NB4 (cell line): Measurements from ENCODE around the gene SULT4A1.

Source experiments
- MYC ChIP-seq: IDR thresholded peaks from 2 replicates; pipeline ENCODE4 v1.6.1; 2011; ENCODE audit warnings: low read depth, low read length
- POLR2A ChIP-seq: IDR thresholded peaks from 2 replicates; pipeline ENCODE4 v1.6.1; 2011; ENCODE audit warnings: mild to moderate bottlenecking; ENCODE audit not compliant: insufficient read length; ENCODE audit errors: extremely low read depth
- TF ChIP-seq, protein P1 (sequence below): IDR thresholded peaks from one replicate; pipeline ENCODE4 v1.5.1; 2012; ENCODE audit warnings: low read depth, low read length
- TF ChIP-seq, protein P2 (sequence below): IDR thresholded peaks from 2 replicates; pipeline ENCODE4 v1.6.1; 2011; ENCODE audit warnings: low read depth, low read length

DNA sequence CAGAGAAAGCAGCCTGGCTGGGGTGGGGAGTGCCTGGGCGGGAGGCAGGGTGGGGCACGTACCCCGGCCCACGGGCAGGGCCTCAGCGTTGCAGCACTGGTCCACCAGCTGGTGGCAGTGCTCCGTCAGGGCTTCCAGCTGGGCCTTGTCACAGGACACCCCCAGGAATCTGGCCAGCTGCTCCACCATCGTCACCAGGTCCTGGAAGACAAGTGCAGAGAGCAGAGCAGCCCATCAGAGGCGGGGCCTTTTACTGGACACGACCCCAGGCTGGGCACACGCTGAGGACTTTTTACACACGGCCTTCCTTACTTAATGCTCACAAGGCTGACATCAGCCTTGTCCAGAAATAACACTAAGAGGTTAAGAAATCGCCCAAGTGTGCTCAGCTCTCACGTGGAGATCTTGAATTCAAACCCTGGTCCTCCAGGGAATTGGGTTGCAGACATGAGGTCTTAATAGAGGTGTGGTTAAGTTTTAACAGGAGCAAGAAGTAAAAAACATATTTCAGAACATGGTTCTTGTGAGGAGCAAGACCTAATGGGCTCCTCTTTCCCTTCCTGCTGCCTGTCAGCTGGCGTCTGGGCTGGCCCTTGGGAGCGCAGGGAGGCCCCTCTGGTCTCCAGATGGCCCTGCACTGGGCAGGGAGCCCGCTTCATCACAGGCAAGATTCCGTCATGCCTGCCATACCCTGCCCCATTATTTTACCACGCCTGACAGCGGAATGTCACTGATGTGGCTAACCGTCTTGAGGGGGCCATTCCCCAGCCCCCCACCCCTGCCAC is 33.1 kb downstream of the SULT4A1 start:
- TF ChIP-seq, protein P1, sequence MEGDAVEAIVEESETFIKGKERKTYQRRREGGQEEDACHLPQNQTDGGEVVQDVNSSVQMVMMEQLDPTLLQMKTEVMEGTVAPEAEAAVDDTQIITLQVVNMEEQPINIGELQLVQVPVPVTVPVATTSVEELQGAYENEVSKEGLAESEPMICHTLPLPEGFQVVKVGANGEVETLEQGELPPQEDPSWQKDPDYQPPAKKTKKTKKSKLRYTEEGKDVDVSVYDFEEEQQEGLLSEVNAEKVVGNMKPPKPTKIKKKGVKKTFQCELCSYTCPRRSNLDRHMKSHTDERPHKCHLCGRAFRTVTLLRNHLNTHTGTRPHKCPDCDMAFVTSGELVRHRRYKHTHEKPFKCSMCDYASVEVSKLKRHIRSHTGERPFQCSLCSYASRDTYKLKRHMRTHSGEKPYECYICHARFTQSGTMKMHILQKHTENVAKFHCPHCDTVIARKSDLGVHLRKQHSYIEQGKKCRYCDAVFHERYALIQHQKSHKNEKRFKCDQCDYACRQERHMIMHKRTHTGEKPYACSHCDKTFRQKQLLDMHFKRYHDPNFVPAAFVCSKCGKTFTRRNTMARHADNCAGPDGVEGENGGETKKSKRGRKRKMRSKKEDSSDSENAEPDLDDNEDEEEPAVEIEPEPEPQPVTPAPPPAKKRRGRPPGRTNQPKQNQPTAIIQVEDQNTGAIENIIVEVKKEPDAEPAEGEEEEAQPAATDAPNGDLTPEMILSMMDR = no peak
- no peak for TF ChIP-seq POLR2A
- TF ChIP-seq, protein P2, sequence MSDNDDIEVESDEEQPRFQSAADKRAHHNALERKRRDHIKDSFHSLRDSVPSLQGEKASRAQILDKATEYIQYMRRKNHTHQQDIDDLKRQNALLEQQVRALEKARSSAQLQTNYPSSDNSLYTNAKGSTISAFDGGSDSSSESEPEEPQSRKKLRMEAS = no peak
- TF ChIP-seq MYC = no peak
